ENCODE data around the gene MEGF11. TPM values are rescaled to one million over a fixed set of nuclear protein-coding genes. Genes with fewer than 3 reads are reported as not detected.

MEGF11 gene
- total RNA-seq, 1 experiment from 2014 or later = 2.3 TPM

GRCh38 chr15:65919353-65919752 lies 334.2 kb downstream of the MEGF11 start:
- BruUV-seq (replicated peaks) = no TSS peak
- intact Hi-C loops (cut with micrococcal nuclease) = loop anchor here (5.0 kb wide), 1 partner anchor 368 kb away; no protein-coding TSS in a partner anchor
- Histone ChIP-seq H3K4me3 (replicated peaks in 1 of 2; ENCODE audit: low read depth in 1 of 2, low read length in 2 of 2) (no peak overlapping the region), H3K9me3 (ENCODE audit: control insufficient read depth in 1 of 2, insufficient read depth in 1 of 2, low read depth in 1 of 2, low read length in 2 of 2) (no peaks in the 10 kb centered on the region), H3K27me3 (ENCODE audit: insufficient read depth, low read length) (no peaks in the 10 kb centered on the region), H3K9ac (ENCODE audit: low read length) (no peak overlapping the region), H3K27ac (ENCODE audit: low read depth, low read length) (no peak overlapping the region), H3K36me3 (ENCODE audit: control insufficient read depth in 1 of 2, insufficient read depth in 2 of 2, low read length in 2 of 2) (no peaks in the 10 kb centered on the region), H3K4me2 (ENCODE audit: low read length) (no peak overlapping the region), H3K79me2 (ENCODE audit: insufficient read depth, low read length) (no peaks in the 10 kb centered on the region), H2AFZ (ENCODE audit: low read depth, low read length, poor library complexity, severe bottlenecking) (no peak overlapping the region), H3K4me1 (ENCODE audit: control insufficient read depth in 1 of 2, insufficient read depth in 2 of 2, low read length in 2 of 2) (no peaks in the 10 kb centered on the region), H4K20me1 (ENCODE audit: insufficient read depth) (no peaks in the 10 kb centered on the region), H3K9me2 (ENCODE audit: insufficient read depth) (no peaks in the 10 kb centered on the region)
- RAD21 ChIA-PET (ENCODE audit: low non-redundant PET in 1 of 2, low total read pairs in 2 of 2, uncharacterized antibody in 2 of 2, unreplicated experiment in 2 of 2) = no interaction called here
- CTCF ChIA-PET = no interaction called here
- POLR2A ChIA-PET = no interaction called here
- TF ChIP-seq RAD21 (IDR thresholded peaks at IDR 0.05; ENCODE audit: low read depth) (no peak), ZBTB33 (IDR thresholded peaks at IDR 0.05; ENCODE audit: extremely low read depth, insufficient replicate concordance, low read length) (no peak), REST (IDR thresholded peaks at IDR 0.05; ENCODE audit: low read depth) (no peak), MAX (IDR thresholded peaks at IDR 0.05) (no peak), TCF7L2 (IDR thresholded peaks at IDR 0.05; ENCODE audit: borderline replicate concordance, extremely low read depth, insufficient read depth, insufficient read length) (no peak), YY1 (IDR thresholded peaks at IDR 0.05; ENCODE audit: extremely low read depth, insufficient replicate concordance, low read depth, low read length) (no peak), SRF (IDR thresholded peaks at IDR 0.05; ENCODE audit: low read depth) (no peak), EGR1 (IDR thresholded peaks at IDR 0.05; ENCODE audit: low read depth) (no peak), POLR2AphosphoS5 (IDR thresholded peaks at IDR 0.05; ENCODE audit: low read depth, low read length) (no peak), CBX3 (IDR thresholded peaks at IDR 0.05; ENCODE audit: low read depth) (no peak), SP1 (IDR thresholded peaks at IDR 0.05; ENCODE audit: low read depth) (no peak)
- ATAC-seq (no peak), DNase-seq (ENCODE audit: low read depth, low spot score) (no peak)
